Natural killer cell (primary cell): ENCODE data around the gene KLHDC7B. TPM values are rescaled to one million over a fixed set of nuclear protein-coding genes. Genes with fewer than 3 reads are reported as not detected.

Experiments used
- ATAC-seq, 3 donors: fragments of 150-1000 bp in 2 of 3; fragments of 200-7000 bp in 1 of 3; cut with Tn5 transposase; 1 replicate in 1 of 3; 2 replicates in 2 of 3; pipeline ENCODE4 v1.10.0; 2021; ENCODE audit warnings: mild to moderate bottlenecking in 2 of 3, moderate library complexity in 2 of 3
- DNase-seq, 2 donors: peaks; one replicate each; pipeline versions ENCODE4 v3.0.0 to v3.0.0-alpha.2; 2013 to 2021; ENCODE audit warnings: mixed read lengths in 1 of 2
- H3K27ac ChIP-seq: one replicate; pipeline ENCODE4 v1.5.1; 2013; ENCODE audit warnings: mild to moderate bottlenecking, low read length
- H3K27me3 ChIP-seq: one replicate; pipeline ENCODE4 v1.6.1; 2013; ENCODE audit warnings: low read length; ENCODE audit not compliant: control insufficient read depth, insufficient read depth
- H3K36me3 ChIP-seq: one replicate; pipeline ENCODE4 v1.6.1; 2013; ENCODE audit warnings: low read length; ENCODE audit not compliant: control insufficient read depth, insufficient read depth
- H3K4me1 ChIP-seq: one replicate; pipeline ENCODE4 v1.6.1; 2013; ENCODE audit warnings: low read length; ENCODE audit not compliant: control insufficient read depth, insufficient read depth
- H3K4me3 ChIP-seq: one replicate; pipeline ENCODE4 v1.5.1; 2013; ENCODE audit warnings: low read length
- H3K9me3 ChIP-seq: one replicate; pipeline ENCODE4 v1.6.1; 2013; ENCODE audit warnings: low read length; ENCODE audit not compliant: control insufficient read depth, insufficient read depth
- H3K27ac Mint-ChIP-seq, 2 donors: one replicate each; pipeline ENCODE4 v1.8.0; 2022; ENCODE audit warnings: mild to moderate bottlenecking in 2 of 2, mixed read lengths in 2 of 2, moderate library complexity in 1 of 2
- H3K27me3 Mint-ChIP-seq, 2 donors: one replicate each; pipeline ENCODE4 v1.8.0; 2022; ENCODE audit warnings: low read depth in 2 of 2, mixed read lengths in 2 of 2
- H3K36me3 Mint-ChIP-seq: one replicate; pipeline ENCODE4 v1.8.0; 2022; ENCODE audit warnings: mixed read lengths
- H3K4me1 Mint-ChIP-seq, 2 donors: one replicate each; pipeline ENCODE4 v1.8.0; 2022; ENCODE audit warnings: mixed read lengths in 2 of 2
- H3K4me3 Mint-ChIP-seq: one replicate; pipeline ENCODE4 v1.8.0; 2022; ENCODE audit warnings: mild to moderate bottlenecking, moderate library complexity, mixed read lengths
- H3K9me3 Mint-ChIP-seq, 2 donors: one replicate each; pipeline ENCODE4 v1.8.0; 2022; ENCODE audit warnings: mixed read lengths in 2 of 2
- CTCF ChIP-seq: fragments of 200-600 bp; IDR thresholded peaks from one replicate; pipeline ENCODE4 v1.8.0; 2022; ENCODE audit warnings: antibody characterized with exemption
- WGBS: methylation state at CpG from one replicate; pipeline ENCODE4 v1.1.7; 2013; ENCODE audit warnings: missing lambda C conversion rate; ENCODE audit not compliant: insufficient coverage; 5-methylcytosine and 5-hydroxymethylcytosine counted together
- intact Hi-C: fragments of 100-400 bp; cut with micrococcal nuclease; formaldehyde crosslinking; loops from one replicate; pipeline ENCODE4 v1.14.2; 2022
- total RNA-seq, 4 donors: library from RNA; stranded (reverse); fragments of 120-200 nt in 1 of 4; gene quantifications; one replicate each; pipeline versions ENCODE4 v1.2.3 to v1.2.4, GENCODE V29; 2013 to 2022

KLHDC7B gene
- total RNA-seq, 3 donors from 2014 or later (not counting 1 experiment from before 2014, with no cell fraction given): 2.4 to 6.9 (median 5.3) TPM

- intact Hi-C loops: loop anchor here (1.0 to 5.0 kb wide), 3 partner anchors 17 to 54 kb away; partner anchors contain the start of genes LMF2, NCAPH2 and SCO2
- TF ChIP-seq CTCF: no peak
- Mint-ChIP-seq H3K27me3 (peaks cover 0 to 4% of the 10 kb centered on the region in 2 donors), H3K9me3 (no peaks in the 10 kb centered on the region), H3K36me3 (no peaks in the 10 kb centered on the region), H3K4me3 (peak overlapping the region; percentile 86), H3K4me1 (peaks cover 23 to 28% of the 10 kb centered on the region in 2 donors), H3K27ac (peak overlapping the region; percentile 81 to 95)
- no peaks in the 10 kb centered on the region for H3K27me3 ChIP-seq
- no peak overlapping the region for H3K4me3 ChIP-seq
- peak overlapping the region; percentile 74 for H3K27ac ChIP-seq
- H3K36me3 ChIP-seq: no peaks in the 10 kb centered on the region
- 68% methylated on average over 22 of the region's 34 CpGs for WGBS
- DNase-seq (peak in 1 of 2 donors; percentile 52), ATAC-seq (peak; percentile 50 to 59 (median 57))
- H3K9me3 ChIP-seq: no peaks in the 10 kb centered on the region
- H3K4me1 ChIP-seq: peaks cover 15% of the 10 kb centered on the region
Measured at GRCh38 chr22:50561401-50562358, 16.0 kb downstream of the KLHDC7B start.

- Mint-ChIP-seq H3K27ac (peak within 1 kb of the TSS; percentile 87 to 95), H3K4me3 (peak within 1 kb of the TSS; percentile 97), H3K36me3 (no peaks in the 10 kb centered on the region), H3K9me3 (no peaks in the 10 kb centered on the region), H3K4me1 (peaks cover 23 to 28% of the 10 kb centered on the region in 2 donors), H3K27me3 (peaks cover 0 to 6% of the 10 kb centered on the region in 2 donors)
- intact Hi-C loops: loop anchor here (1.0 to 5.0 kb wide), 3 partner anchors 18 to 55 kb away; partner anchors contain the start of genes LMF2, NCAPH2 and SCO2
- H3K4me1 ChIP-seq: peaks cover 15% of the 10 kb centered on the region
- TF ChIP-seq CTCF: peak; percentile 82
- peak within 1 kb of the TSS; percentile 49 for H3K4me3 ChIP-seq
- no peaks in the 10 kb centered on the region for H3K27me3 ChIP-seq
- peak within 1 kb of the TSS; percentile 74 for H3K27ac ChIP-seq
- DNase-seq (peak; percentile 98), ATAC-seq (peak; percentile 93 to 98 (median 93))
- no peaks in the 10 kb centered on the region for H3K9me3 ChIP-seq
- WGBS: 6% methylated on average over 60 of the region's 61 CpGs
- no peaks in the 10 kb centered on the region for H3K36me3 ChIP-seq
Measured at GRCh38 chr22:50562523-50563412, 17.1 kb downstream of the KLHDC7B start, which contains the start of gene SYCE3. TSS of gene SYCE3 (minus strand) at chr22:50562919. CDS start at chr22:50556405, 6,514 bp downstream.

DNA sequence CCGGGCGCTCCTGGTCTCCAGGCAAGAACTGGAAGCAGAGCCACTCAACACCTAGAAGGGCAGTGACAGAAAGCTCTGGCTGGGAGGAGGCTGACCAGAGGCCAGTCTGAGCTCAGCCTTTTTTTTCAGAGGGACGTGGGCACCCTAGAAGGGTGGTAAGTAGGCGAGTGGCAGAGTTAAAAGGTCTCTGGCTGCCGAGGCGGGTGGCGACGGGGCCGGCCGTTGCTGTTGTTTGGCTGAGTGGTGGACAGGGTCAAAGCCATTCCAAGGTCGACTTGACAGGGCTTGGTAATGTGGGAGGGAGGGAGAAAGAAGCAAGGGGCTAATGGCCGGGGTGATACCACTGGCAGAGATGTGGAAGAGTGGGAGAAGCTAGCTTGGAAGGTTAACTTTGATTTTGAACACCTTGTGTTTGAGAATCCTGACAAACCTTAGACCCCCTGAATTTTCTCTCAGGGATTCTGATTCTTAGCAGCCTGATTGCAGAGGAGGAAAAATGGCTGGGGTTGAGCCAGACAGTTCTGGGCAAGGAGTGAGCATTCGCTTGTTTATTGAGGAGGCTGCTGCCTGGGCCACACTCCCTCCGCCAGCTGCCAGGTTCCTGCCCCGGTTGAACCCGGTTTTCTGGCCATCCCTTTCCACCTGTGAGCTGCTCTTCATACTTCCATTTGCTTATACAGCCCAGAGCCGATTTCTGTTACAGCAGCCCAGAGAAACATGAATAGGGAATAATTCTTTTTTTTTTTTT is 17.9 kb downstream of the KLHDC7B start:
- H3K4me3 Mint-ChIP-seq: peak overlapping the region; percentile 97
- peak overlapping the region; percentile 2 for H3K27ac ChIP-seq
- 37% methylated on average over 16 of the region's 17 CpGs for WGBS

More for the DNA sequence above, 17.9 kb downstream of the KLHDC7B start:
- H3K36me3 ChIP-seq: peaks cover 2% of the 10 kb centered on the region
- TF ChIP-seq CTCF: no peak
- peaks cover 0 to 6% of the 10 kb centered on the region in 2 donors for H3K27me3 Mint-ChIP-seq
- H3K36me3 Mint-ChIP-seq: no peaks in the 10 kb centered on the region
- H3K27me3 ChIP-seq: no peaks in the 10 kb centered on the region
- peak overlapping the region; percentile 49 for H3K4me3 ChIP-seq
- DNase-seq (no peak), ATAC-seq (no peak)
- peaks cover 15% of the 10 kb centered on the region for H3K4me1 ChIP-seq
- peak overlapping the region; percentile 87 to 88 for H3K27ac Mint-ChIP-seq
- H3K9me3 Mint-ChIP-seq: no peaks in the 10 kb centered on the region
- H3K9me3 ChIP-seq: no peaks in the 10 kb centered on the region
- intact Hi-C loops: loop anchor here (5.0 kb wide), 2 partner anchors 36 to 56 kb away; partner anchors contain the start of genes LMF2, NCAPH2 and SCO2
- H3K4me1 Mint-ChIP-seq: peaks cover 23 to 28% of the 10 kb centered on the region in 2 donors
